Measurements from ENCODE around the gene C6. TPM values are rescaled to one million over a fixed set of nuclear protein-coding genes. Genes with fewer than 3 reads are reported as not detected.

The C6 gene
- total RNA-seq, 1 donor from 2014 or later, result 6.1 TPM

- ATAC-seq (peak; percentile 83), DNase-seq (ENCODE audit: low spot score) (no peak)
- intact Hi-C loops (cut with DNase I), result no loop called here
Measured at GRCh38 chr5:41148448-41148847, 64.9 kb downstream of the C6 start.

GRCh38 chr5:41145306-41145705 lies 68.0 kb downstream of the C6 start:
- ATAC-seq, result no peak
- no peak for DNase-seq (ENCODE audit: low spot score)
- intact Hi-C loops (cut with DNase I), result no loop called here

DNA sequence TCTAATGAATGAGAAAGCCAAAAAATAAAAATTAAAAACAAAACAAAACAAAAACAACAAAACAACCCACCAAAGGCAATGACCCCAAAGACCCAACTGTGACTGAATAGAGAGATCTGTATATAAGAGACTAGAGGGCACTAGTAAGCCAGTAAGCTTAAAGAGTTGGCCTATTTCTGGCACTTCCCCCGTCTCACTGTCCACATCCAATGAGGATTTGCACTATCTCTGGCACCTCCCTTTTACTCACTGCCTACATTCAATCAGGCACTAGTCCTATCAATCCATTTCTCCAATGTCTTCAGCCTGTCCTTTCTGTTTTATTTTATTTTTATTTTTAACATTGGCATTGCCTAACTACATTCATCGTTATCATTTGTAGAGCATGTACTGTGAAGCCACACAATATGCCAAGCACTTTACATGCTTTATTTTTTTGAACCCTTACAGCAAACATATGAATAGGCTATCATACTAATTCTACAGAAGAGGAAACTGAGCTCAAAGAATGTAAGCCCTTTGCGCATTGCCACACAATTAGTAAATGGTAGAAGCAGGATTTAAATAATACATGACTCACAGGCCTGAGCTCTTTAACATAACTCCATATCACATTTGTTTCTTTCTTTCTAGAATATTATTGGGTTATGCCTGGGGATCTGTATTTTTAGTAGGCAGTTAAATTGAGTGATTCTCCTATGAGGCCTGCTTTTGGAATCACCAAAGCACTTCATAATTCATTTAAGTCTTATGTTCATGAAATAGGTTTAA lies 70.0 kb downstream of the C6 start:
- intact Hi-C loops (cut with DNase I), result no loop called here
- no peak for ATAC-seq
- no peak for DNase-seq (ENCODE audit: low spot score)

- ATAC-seq (no peak), DNase-seq (ENCODE audit: low spot score) (no peak)
- intact Hi-C loops (cut with DNase I), result no loop called here
Measured at GRCh38 chr5:41127967-41128690, 85.2 kb downstream of the C6 start.

- DNase-seq (ENCODE audit: low spot score), result no peak
- intact Hi-C loops (cut with DNase I), result no loop called here
- ATAC-seq, result no peak
Measured at GRCh38 chr5:41122459-41122858, 90.9 kb downstream of the C6 start.

DNA sequence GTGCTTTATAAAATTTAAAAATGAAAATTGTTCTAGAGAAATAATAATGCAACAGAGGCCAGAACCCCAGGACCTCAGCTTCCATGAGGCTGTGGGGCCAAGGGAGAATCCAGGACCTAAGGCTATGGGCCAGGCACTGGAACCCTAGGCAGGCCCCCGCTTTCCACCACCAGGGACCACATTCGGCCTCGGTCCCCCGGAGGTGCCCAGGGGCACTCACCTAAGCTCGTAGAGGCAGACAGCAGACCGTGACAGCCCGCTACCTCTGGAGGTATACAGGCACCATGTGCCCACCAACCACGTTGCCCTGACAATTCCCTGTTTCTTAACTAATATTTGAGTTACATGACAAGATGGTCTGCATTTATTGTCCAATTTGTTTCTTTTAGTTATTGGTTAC lies 92.7 kb downstream of the C6 start:
- no peak for ATAC-seq
- intact Hi-C loops (cut with DNase I), result no loop called here
- no peak for DNase-seq (ENCODE audit: low spot score)

- DNase-seq (ENCODE audit: low spot score), result no peak
- ATAC-seq, result no peak
- intact Hi-C loops (cut with DNase I), result no loop called here
Measured at GRCh38 chr5:41118177-41118576, 95.2 kb downstream of the C6 start.

GRCh38 chr5:41115281-41115680 lies 98.1 kb downstream of the C6 start:
- peak; percentile 52 for ATAC-seq
- intact Hi-C loops (cut with DNase I), result no loop called here

DNA sequence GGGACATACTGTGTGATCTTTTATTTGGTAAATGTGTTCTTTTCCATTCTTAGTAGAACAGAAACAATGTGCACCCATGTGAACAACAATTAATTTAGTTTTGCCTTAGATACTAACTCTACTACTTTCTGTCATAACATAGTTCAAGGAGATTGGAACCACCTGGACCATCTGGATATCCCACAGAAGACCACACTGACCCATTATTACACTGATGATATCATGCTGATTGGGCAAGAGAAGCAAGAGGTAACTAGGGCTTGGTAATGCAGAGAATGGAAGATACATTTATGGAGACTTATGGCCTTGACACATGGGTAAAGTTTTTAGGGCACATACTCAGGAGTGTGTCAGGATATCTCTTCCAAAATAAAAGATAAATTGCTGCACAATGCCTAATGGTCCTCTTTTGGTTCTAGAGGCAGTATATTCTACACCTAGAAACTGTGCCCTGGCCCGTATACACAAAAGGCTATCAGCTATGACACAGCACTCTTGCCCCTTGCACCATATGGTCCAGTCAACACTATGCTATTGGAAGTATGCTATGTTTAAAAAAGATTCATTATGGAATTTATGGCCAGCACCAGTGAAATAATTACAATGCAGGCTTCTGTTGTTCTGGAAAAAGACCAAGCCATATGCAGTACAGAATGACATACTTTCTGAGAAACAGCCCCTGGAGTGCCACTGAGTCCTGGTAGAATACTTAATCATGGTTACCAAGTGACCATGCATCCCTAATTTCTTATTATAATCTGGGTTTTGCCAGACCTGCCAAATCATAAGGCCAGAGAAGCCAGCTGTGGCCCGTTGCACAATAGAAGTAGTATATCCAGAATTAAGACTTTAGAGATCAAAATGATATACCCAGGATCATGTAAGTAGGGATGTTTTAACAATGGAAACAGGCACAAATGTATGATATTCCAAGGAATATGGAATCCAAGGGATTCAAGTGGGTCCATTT lies 100.6 kb downstream of the C6 start:
- no peak for DNase-seq (ENCODE audit: low spot score)
- intact Hi-C loops (cut with DNase I), result no loop called here
- no peak for ATAC-seq

More at GRCh38 chr5:41115281-41115680, 98.1 kb downstream of the C6 start:
- no peak for DNase-seq (ENCODE audit: low spot score)

- intact Hi-C loops (cut with DNase I), result no loop called here
- ATAC-seq (no peak), DNase-seq (ENCODE audit: low spot score) (no peak)
Measured at GRCh38 chr5:41109186-41109585, 104.1 kb downstream of the C6 start.

DNA sequence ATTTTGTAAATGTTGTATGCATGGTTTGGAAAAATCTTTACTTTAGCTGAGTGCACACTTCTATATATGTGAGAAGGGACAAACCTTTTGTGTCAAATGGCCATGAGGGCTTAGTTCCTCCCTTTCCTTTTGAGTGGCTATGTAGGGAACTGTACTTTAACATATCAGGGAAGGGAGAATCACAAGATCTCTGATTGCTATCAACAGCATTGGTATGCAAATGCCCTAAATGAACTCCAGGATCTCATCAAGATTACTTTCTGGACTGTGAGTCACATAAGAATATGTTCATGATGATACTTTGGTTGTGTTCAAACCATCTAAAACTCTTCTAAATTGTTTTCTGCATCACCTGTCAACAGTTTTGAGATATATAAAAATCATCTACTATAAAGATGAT lies 111.0 kb downstream of the C6 start:
- ATAC-seq (no peak), DNase-seq (ENCODE audit: low spot score) (no peak)
- intact Hi-C loops (cut with DNase I), result no loop called here

GRCh38 chr5:41097642-41098041 lies 115.7 kb downstream of the C6 start:
- intact Hi-C loops (cut with DNase I), result loop anchor here (1.0 kb wide), 1 partner anchor 17 kb away; no protein-coding TSS in a partner anchor
- ATAC-seq (no peak), DNase-seq (ENCODE audit: low spot score) (no peak)

- no peak for ATAC-seq
- intact Hi-C loops (cut with DNase I), result no loop called here
- no peak for DNase-seq (ENCODE audit: low spot score)
Measured at GRCh38 chr5:41095324-41096101, 117.8 kb downstream of the C6 start.

- ATAC-seq (no peak), DNase-seq (ENCODE audit: low spot score) (no peak)
- intact Hi-C loops (cut with DNase I), result no loop called here
Measured at GRCh38 chr5:41094871-41095270, 118.5 kb downstream of the C6 start.

DNA sequence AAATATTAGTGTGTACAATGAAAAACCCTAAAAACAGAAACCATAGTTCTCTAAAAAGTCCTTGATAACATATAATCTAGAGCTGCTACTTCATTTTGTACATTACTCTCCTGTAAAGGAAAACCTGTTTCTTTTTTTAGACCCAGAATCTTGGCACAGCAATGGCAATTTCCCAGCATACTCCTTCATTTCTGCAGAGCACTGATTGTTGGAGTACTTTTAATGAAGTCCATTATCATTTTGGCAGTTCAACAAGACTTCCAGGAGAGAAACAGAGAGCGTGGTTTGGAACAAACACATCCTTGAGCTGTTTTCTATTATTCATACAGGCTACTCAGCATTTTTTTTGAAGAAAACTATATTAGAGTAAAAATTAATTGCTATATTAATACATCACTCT lies 119.5 kb downstream of the C6 start:
- intact Hi-C loops (cut with DNase I), result no loop called here
- DNase-seq (ENCODE audit: low spot score) (no peak), ATAC-seq (no peak)

All from sciatic nerve (tissue), 2 donors.